HL-60 (cell line): ENCODE measurements around the gene FAM209A.
A peak's percentile ranks its signal among the peaks of the same experiment; 100 is the strongest.

Source experiments
- GABPA ChIP-seq: IDR thresholded peaks from 2 replicates; pipeline ENCODE4 v1.6.1; 2012; ENCODE audit warnings: low read depth
- POLR2AphosphoS5 ChIP-seq: IDR thresholded peaks from 2 replicates; pipeline ENCODE4 v1.6.1; 2012; ENCODE audit warnings: low read depth
- TF ChIP-seq, protein P1 (sequence below): IDR thresholded peaks from one replicate; pipeline ENCODE4 v1.5.1; 2011; ENCODE audit warnings: low read length, control low read depth, inconsistent platforms; ENCODE audit not compliant: insufficient read depth

DNA sequence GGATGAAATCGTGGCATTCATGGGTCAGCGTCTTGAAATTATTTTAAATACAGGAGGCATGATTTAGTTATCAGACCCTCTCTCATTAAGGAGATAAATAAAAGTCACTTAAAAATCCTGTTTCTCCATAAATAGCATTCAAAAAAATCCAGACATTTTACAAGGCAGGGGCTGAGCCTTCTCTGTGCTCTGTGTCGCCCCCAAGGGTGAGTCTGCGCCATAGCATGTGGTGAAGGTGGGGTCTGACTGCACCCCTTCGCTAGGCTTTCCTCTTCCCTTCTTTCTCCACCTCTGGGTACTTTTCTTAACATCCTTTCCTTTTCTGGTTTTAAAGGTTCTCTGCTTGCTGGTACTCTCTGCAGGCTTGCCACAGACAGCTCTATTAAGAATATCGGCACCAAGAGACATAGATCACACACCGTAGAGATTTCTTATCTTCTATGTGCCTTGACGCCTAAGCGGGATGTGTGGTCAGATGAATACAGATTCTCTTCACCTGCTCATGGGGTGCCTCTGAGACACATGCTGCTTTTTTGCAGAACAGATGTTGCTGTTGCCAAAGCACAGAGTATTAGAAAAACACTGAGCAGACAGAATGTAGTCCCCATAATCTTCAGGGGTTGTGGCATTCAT lies 20.1 kb upstream of the FAM209A start:
- TF ChIP-seq, protein P1, sequence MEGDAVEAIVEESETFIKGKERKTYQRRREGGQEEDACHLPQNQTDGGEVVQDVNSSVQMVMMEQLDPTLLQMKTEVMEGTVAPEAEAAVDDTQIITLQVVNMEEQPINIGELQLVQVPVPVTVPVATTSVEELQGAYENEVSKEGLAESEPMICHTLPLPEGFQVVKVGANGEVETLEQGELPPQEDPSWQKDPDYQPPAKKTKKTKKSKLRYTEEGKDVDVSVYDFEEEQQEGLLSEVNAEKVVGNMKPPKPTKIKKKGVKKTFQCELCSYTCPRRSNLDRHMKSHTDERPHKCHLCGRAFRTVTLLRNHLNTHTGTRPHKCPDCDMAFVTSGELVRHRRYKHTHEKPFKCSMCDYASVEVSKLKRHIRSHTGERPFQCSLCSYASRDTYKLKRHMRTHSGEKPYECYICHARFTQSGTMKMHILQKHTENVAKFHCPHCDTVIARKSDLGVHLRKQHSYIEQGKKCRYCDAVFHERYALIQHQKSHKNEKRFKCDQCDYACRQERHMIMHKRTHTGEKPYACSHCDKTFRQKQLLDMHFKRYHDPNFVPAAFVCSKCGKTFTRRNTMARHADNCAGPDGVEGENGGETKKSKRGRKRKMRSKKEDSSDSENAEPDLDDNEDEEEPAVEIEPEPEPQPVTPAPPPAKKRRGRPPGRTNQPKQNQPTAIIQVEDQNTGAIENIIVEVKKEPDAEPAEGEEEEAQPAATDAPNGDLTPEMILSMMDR: peak; percentile 28
- TF ChIP-seq POLR2AphosphoS5: no peak
- no peak for TF ChIP-seq GABPA
